Epithelial cell of esophagus (primary cell): ENCODE data around the gene AVPR2.
A peak's percentile ranks its signal among the peaks of the same experiment; 100 is the strongest.

ENCODE experiments used
- DNase-seq: peaks from one replicate; pipeline ENCODE4 v3.0.0; 2010; ENCODE audit warnings: low read depth
- H3K4me3 ChIP-seq: 2 replicates; pipeline ENCODE4 v1.5.1; 2011; ENCODE audit warnings: mild to moderate bottlenecking, low read length, control low read depth
- CTCF ChIP-seq: IDR thresholded peaks from 2 replicates; pipeline ENCODE4 v1.5.1; 2011; ENCODE audit warnings: low read depth, mild to moderate bottlenecking, low read length, control low read depth, inconsistent platforms; ENCODE audit not compliant: insufficient read depth; ENCODE audit errors: missing control alignments

The AVPR2 gene

GRCh38 chrX:153922932-153923857, 18.7 kb downstream of the AVPR2 start:
- no peak overlapping the region for H3K4me3 ChIP-seq
- TF ChIP-seq CTCF: peak; percentile 48
- peak; percentile 37 for DNase-seq

- peak; percentile 28 for TF ChIP-seq CTCF
- no peak overlapping the region for H3K4me3 ChIP-seq
- DNase-seq: peak; percentile 38
Observed at GRCh38 chrX:153924149-153924861, 19.8 kb downstream of the AVPR2 start.

GRCh38 chrX:153925387-153925738, 20.9 kb downstream of the AVPR2 start:
- no peak for DNase-seq
- H3K4me3 ChIP-seq: no peak overlapping the region
- no peak for TF ChIP-seq CTCF

- TF ChIP-seq CTCF: no peak
- H3K4me3 ChIP-seq: peak within 1 kb of the TSS; percentile 55
- no peak for DNase-seq
Observed at GRCh38 chrX:153925739-153926551, 21.5 kb downstream of the AVPR2 start, which contains the start of gene ARHGAP4. Gene ARHGAP4 (minus strand): TSS chrX:153926264. CDS start chrX:153926202, 62 bp downstream.

GRCh38 chrX:153926552-153926857, 22.0 kb downstream of the AVPR2 start:
- TF ChIP-seq CTCF: no peak
- DNase-seq: no peak
- H3K4me3 ChIP-seq: no peak overlapping the region

GRCh38 chrX:153926858-153927671, 22.6 kb downstream of the AVPR2 start:
- peak; percentile 11 for DNase-seq
- TF ChIP-seq CTCF: no peak
- H3K4me3 ChIP-seq: peak overlapping the region; percentile 55
